Activated CD4-positive, alpha-beta T cell treated with anti-CD3 and anti-CD28 coated beads, Interleukin-2, Interleukin-6, amounts not matched to agents 100 ng/mL and 50 ng/mL, durations not matched to agents 16 hours and 8 hours (primary cell): ENCODE data around the gene RPL32.
"Not testable (repeated sequence)": the region's sequence is repeated elsewhere in the genome, so short reads cannot be mapped to it uniquely, and the experiment has no call there.

Experiments used
- DNase-seq: peaks from one replicate; pipeline ENCODE4 v3.0.0-alpha.2; 2020

Gene RPL32

GRCh38 chr3:12808587-12808986 is 32.8 kb downstream of the RPL32 start:
- DNase-seq: no peak

- no peak for DNase-seq
Measured at GRCh38 chr3:12807601-12808359, 33.6 kb downstream of the RPL32 start.

- DNase-seq: no peak
Measured at GRCh38 chr3:12807066-12807465, 34.3 kb downstream of the RPL32 start.

- no peak for DNase-seq
Measured at GRCh38 chr3:12803371-12803770, 38.0 kb downstream of the RPL32 start.

- no peak for DNase-seq
Measured at GRCh38 chr3:12799525-12800440, 41.6 kb downstream of the RPL32 start.

GRCh38 chr3:12798559-12799179 is 42.7 kb downstream of the RPL32 start:
- no peak for DNase-seq

- no peak for DNase-seq
Measured at GRCh38 chr3:12797892-12798558, 43.3 kb downstream of the RPL32 start.

GRCh38 chr3:12797124-12797891 is 44.1 kb downstream of the RPL32 start:
- DNase-seq: no peak

GRCh38 chr3:12796171-12797123 is 44.9 kb downstream of the RPL32 start, which contains the start of gene CAND2:
Gene CAND2 (plus strand): TSS chr3:12796680. CDS start chr3:12796721, 41 bp downstream.
- peak; percentile 12 for DNase-seq

- no peak for DNase-seq
Measured at GRCh38 chr3:12793701-12794100, 47.7 kb downstream of the RPL32 start.

GRCh38 chr3:12791430-12791829 is 49.9 kb downstream of the RPL32 start:
- no peak for DNase-seq

- DNase-seq: not testable (repeated sequence)
Measured at GRCh38 chr3:12787967-12788690, 53.2 kb downstream of the RPL32 start.

GRCh38 chr3:12787346-12787745 is 54.0 kb downstream of the RPL32 start:
- peak; percentile 61 for DNase-seq

GRCh38 chr3:12785096-12785495 is 56.3 kb downstream of the RPL32 start:
- no peak for DNase-seq
